ENCODE results near the gene PLEKHM2.

Gene PLEKHM2

DNA sequence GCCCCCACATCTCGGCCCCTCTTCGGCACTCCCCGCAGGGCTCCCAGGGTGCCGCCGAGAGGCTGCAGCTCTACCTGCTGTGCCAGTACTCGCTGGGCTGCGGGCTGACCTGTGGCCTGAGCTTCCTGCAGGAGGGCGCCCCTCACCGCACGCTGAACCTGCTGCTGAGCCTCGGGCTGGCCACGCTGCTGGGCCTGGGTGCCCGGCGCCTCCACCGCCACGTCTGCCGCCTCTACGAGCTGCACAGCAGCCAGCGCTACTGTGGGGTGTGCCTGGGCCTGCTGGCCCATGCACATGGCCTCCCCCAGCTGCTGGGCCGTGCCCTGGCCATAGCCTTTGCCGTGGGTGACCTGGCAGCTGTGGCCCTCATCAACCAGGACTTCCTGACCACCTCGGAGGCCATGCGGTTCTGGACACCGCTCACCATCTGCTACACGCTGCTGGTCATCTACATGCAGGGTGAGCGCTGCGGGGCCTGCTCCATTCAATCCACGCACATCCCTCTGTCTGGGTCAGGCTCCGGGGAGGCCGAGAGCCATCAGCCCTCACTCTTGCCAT is 60.1 kb downstream of the PLEKHM2 start:
- DNase-seq: no peak

- DNase-seq: no peak
Measured at GRCh38 chr1:15747378-15747777, 63.3 kb downstream of the PLEKHM2 start.

DNA sequence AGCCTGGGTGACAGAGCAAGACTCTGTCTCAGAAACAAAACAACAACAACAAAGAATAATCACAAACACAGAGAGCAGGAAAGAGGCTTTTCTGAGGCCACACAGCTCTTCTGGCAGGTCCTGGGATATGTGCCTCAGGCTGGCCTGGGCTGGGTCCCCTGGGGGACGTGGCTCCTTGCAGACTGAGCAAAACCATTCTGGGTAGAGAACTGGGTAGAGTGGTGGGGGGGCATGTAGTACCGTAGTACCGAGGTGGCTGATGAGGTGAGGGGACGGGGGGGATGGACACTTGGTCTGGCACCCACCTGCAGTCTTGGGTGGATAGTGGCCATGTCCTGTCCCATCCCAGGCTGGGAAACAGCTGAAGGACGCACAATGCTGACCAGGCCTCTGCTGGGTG is 64.1 kb downstream of the PLEKHM2 start:
- DNase-seq: no peak

DNA sequence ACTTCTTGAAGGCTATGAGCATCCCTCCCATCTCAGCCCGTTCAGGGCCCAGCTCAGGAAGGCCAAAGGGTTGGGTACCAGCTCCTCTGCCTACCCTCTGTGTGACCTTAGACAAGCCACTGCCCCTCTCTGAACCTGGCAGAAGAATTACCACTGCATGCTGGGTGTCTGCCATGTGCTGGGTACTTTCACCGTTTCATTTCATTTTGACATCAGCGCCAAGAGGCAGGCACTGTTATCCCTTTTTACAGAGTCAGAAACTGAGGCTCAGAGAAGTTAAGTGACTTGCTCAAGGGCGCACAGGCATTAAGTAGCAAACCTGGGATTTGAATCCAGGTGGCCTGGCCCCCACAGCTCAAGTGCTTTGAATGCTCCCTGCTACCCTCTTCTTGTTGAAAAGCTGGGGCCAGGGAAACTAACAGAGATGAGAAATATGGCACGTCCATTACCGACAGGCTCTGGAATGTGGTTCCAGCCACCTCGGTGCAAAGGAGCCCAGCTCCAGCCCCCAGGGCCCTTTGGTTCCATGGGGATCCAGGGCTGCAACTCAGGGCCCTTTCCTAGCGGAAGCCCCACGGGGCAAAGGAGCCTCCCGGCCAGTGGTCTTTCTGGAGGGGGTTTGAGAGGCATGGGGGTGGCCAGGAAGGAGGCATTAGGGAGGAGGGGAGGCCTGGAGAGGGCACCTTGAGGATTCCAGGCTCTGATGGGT is 64.7 kb downstream of the PLEKHM2 start:
- no peak for DNase-seq

- no peak for DNase-seq
Measured at GRCh38 chr1:15749399-15750291, 65.5 kb downstream of the PLEKHM2 start.

GRCh38 chr1:15750924-15751323 is 66.8 kb downstream of the PLEKHM2 start:
- no peak for DNase-seq

DNA sequence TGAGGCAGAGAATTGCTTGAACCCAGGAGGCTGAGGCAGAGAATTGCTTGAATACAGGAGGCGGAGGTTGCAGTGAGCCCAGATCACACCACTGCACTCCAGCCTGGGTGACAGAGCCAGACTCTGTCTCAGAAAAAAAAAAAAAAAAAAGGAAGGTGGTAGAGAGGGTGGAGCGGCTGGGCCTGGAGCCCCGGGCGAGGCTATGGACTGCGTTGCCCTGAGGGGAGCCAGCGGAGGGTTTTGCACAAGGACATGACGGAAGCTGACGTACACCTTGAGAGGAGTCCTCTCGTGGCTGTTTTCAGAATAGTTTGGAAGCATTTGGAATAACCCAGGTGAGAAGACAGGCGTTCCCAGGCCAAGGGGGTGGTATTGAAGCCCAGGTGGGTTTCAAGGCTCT is 67.6 kb downstream of the PLEKHM2 start:
- DNase-seq: no peak

DNA sequence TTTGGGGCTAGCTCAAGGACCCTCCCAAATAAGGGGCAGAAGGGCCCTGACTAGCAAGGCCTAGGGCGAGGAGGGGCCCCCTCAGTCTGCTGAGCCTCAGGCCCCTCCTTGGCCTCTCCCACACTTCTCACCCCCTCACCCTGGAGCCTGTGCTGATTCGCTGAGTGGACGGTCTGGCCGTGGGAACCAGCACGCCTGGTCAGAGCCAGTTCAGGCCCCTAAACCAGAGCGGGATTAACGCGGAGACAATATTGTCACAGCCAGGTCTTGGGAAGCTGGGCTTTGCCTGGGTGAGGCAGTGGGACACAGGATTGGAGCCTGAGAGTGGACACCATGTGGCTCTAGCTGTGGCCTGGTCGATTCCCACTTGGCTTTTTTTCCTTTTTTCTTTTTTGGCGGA is 69.7 kb downstream of the PLEKHM2 start:
- DNase-seq: no peak

- DNase-seq: no peak
Measured at GRCh38 chr1:15755021-15755645, 71.0 kb downstream of the PLEKHM2 start.

DNA sequence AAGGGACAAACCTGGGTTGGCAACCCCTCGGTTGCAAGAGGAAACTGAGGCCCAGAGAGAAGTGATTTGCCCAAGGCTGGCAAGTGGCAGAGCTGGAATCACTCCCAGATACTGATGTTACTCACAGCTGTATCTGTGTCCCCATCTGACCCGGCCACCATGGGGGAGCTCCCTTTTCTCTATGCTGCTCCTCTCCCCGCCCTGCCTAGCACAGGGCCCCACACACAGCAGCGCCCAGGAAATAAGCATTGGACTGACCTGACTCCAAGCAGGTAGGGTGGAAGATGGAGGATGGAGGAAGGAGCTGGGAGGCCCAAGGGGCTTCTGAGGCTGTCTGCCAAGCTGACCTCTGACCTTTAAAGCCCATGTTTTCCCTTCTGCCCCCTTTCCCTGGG is 71.5 kb downstream of the PLEKHM2 start:
- DNase-seq: no peak

GRCh38 chr1:15756143-15757015 is 72.3 kb downstream of the PLEKHM2 start:
- no peak for DNase-seq

DNA sequence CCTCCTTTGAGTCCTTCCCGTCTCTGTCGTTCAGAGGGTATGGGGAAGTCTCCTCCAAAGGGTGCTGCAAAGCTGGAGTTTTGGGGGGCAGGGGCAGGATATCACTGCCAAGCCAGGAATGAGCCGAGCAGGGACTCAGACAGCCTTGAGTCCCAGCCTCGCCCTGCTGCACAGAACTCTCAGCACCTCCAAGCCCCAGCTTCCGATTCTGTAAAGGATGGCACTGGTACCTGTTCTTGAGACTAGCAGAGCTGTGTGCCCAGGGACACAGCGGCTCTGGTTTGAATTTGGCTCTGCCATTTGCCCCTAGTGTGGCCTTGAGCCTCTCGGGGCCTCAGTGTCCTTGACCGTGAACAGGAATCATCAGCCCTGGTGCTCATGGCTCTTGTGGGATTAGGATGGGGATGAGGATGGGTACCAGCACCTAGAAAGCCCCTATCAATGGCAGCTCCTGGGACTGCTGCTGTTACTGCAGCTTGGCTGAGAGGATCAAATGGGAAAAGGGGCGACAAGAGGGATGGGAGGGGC is 73.0 kb downstream of the PLEKHM2 start:
- no peak for DNase-seq

- DNase-seq: no peak
Measured at GRCh38 chr1:15757575-15758342, 73.6 kb downstream of the PLEKHM2 start.

- no peak for DNase-seq
Measured at GRCh38 chr1:15758343-15758931, 74.3 kb downstream of the PLEKHM2 start, which contains the start of gene FBLIM1. TSS of gene FBLIM1 (plus strand) at chr1:15758795. CDS start at chr1:15764984, 6,189 bp downstream.

DNA sequence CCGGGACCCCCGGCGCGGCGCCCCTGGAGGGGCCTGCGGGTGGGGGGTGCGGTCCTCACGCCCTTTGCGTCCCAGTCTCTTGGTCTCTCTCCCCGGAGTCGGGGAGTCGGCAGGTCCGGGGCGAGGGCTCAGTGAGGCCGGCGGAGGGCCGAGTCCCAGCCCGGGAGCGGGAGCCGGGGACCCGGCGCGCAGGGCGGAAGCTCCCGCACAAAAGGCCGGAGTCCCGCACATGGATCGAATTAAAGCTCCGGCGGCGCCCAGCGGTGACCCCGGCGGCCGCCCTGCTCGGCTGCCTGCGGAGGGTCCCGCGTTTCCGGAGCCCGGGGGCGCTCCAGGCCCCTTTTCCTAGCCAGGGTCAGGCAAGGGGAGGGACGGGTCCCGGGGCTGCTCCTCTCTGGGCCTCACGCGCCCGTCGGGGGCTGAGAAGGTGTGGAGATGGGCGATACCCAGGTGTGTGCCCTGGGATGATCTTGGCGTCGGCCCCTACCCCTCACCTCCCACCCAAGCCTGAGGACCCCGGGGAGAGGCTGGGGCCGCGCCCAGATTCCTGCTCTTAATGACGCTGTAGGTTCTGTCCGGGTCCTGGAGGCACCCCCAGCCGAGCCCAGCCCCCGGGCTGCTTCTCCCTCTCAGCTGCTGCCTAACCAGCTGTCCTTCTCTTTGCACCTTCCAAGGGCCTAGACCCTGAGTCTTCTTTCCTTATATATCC is 75.0 kb downstream of the PLEKHM2 start:
- DNase-seq: no peak

DNA sequence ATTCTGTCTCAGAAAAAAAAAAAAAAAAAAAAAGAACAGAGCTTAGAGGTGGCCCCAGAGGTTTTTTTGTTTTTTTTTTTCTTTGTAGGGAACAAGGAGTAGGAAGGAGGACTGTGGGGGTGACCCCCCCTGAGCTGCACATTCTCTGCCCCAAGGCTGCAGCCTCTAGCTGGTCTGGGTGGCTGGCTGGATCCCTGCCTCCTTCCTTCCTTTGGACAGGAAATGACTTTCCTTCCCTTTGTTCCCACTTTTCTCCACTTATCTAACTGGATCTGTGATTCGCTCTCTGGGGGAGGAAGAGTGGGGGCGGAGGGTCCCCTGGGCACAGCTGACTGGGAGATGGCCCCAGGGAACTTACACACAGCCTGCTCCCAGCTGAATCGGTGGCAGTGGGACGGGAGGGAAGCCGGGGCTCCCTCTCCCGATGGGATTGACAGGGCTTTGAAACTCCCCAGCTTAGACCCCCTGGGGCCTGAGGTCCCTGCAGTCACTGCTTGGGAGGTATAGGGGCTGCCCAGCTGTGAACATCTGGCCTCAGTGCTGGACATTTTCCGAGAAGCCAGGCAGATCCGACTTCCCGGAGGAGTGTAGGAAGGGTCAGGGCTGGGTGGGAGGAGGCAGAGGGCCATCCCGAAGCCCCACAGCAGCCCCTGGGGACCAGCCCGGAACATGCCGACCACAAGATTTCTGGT is 76.5 kb downstream of the PLEKHM2 start:
- DNase-seq: no peak

DNA sequence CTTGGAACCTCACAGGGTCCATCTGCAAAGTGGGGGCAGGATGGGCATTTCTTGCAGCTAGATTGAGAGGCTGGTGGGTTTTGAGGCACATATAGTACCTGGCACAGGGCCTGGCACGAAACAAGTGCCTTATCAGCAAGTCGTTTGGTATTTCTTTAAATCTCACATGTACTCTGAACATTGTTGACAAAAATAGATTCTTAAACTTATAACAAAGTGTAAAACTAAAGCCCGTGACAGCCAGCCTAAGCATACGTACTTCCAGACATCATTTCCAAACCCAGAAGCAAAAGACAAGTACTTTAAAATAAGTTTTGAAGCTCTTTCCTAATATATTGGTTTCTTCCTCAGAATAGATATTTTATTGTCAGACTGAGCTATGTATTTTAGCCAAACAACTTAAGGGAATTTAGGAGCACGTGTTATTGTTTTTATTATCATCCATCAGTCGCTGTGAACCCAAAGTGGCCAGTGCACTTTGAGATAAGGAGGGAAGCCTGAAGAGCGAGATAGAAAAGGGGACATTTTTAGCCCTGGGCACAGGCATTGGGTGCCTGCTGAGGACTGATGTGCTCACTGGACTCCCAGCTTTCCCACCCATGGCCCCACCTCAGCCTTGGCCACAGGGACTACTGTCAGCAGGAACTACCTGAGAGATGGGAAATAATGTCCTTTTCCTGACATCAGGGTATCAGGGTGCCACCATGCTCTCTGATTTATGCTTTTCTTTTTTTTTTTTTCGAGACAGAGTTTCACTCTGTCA is 77.4 kb downstream of the PLEKHM2 start:
- no peak for DNase-seq

DNA sequence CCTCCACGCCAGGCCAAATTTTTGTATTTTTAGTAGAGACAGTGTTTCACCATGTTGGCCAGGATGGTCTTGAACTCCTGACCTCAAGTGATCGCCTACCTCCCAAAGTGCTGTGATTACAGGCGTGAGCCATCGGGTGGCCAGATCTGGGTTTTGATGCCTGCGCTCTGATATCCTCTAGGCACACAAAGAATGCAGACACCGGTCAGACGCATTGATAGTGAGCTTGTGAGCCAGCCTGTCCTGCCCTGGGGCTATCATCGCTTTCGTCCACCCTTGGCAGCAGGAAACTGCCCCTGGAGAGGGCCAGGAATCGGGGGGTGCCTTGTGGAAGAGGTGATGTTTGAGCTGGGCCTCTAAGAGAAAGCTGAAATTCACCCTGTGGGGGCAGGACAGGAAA is 78.4 kb downstream of the PLEKHM2 start:
- no peak for DNase-seq

DNA sequence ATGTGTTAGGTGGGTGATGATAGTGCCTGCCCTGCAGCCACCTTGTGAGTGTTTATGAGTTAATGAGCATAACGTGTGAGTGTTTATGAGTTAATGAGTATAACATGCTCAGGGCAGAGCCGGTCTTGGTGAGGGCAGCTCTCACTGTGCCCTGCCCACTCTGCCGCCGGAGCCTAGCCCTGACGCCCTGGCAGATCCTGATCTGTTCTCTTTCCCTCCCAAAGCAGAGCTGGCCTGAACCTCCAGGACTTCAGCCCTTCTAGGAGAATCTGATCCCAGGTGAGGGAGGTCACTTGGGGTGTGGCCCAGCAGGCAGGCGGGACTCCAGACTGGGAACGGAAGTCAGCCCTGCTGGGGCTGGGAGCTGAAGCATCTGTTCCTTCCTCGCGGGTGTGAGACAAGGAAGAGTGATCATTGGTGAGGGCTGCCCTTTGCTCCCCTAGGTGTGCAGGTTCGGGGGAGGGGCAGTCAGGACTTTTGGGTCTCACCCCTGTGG is 80.2 kb downstream of the PLEKHM2 start:
- DNase-seq: no peak

Measured in NCI-H446 treated with DMSO at 0.1 percent for 48 hours (cell line).